GM23248 (cell line): ENCODE measurements around the gene MTHFD1L.

Experiments
- EZH2 ChIP-seq: fragments of 200-600 bp; sonication (generic); IDR thresholded peaks from 2 replicates; pipeline ENCODE4 v1.6.1; 2018; ENCODE audit warnings: antibody characterized with exemption, mild to moderate bottlenecking; ENCODE audit not compliant: insufficient read depth, poor library complexity, severe bottlenecking
- EZH2phosphoT487 ChIP-seq: fragments of 200-600 bp; sonication (generic); IDR thresholded peaks from 2 replicates; pipeline ENCODE4 v1.6.1; 2018; ENCODE audit warnings: antibody characterized with exemption, moderate library complexity, mild to moderate bottlenecking, low read depth; ENCODE audit not compliant: insufficient read depth

- TF ChIP-seq EZH2, result no peak
- no peak for TF ChIP-seq EZH2phosphoT487
Measured at GRCh38 chr6:150876598-150876997, 11.1 kb downstream of the MTHFD1L start.
